ENCODE results near the gene PIAS4. TPM values are rescaled to one million over a fixed set of nuclear protein-coding genes. Genes with fewer than 3 reads are reported as not detected.

Gene PIAS4
- total and polyA plus RNA-seq, 2 of the 13 experiments (the other 11 are each of a cell fraction or from before 2014, with no cell fraction given): 9.0 to 20.1 TPM

GRCh38 chr19:4057931-4058692 lies 50.6 kb downstream of the PIAS4 start (continued):
- peak; percentile 94 for TF ChIP-seq CEBPB (IDR thresholded peaks at IDR 0.05; ENCODE audit: borderline replicate concordance, low read depth, low read length)
- TF ChIP-seq GABPA (IDR thresholded peaks at IDR 0.05; ENCODE audit: low read depth, low read length): no peak
- TF ChIP-seq GABPA (CRISPR knock-in tag; IDR thresholded peaks at IDR 0.05; ENCODE audit: low read depth): peak; percentile 30
- no peak for TF ChIP-seq ZNF30 (CRISPR knock-in tag; IDR thresholded peaks at IDR 0.05)
- no peak for TF ChIP-seq IRF2 (CRISPR knock-in tag; IDR thresholded peaks at IDR 0.05)
- TF ChIP-seq ZFYVE20 (CRISPR knock-in tag; IDR thresholded peaks at IDR 0.05; ENCODE audit: borderline replicate concordance, low read depth): no peak
- TF ChIP-seq ZNF282 (IDR thresholded peaks at IDR 0.05; ENCODE audit: partially characterized antibody): no peak
- TF ChIP-seq ESRRA (CRISPR knock-in tag; IDR thresholded peaks at IDR 0.05; ENCODE audit: low read depth): no peak; the same call in 1 of the 2 replicates
- no peak for TF ChIP-seq MIER2 (CRISPR knock-in tag; IDR thresholded peaks at IDR 0.05)
- peak; percentile 41 for TF ChIP-seq ASH2L (IDR thresholded peaks at IDR 0.05; ENCODE audit: insufficient read length, low read depth, low read length)
- no peak for TF ChIP-seq NFYB (CRISPR knock-in tag; IDR thresholded peaks at IDR 0.05)
- TF ChIP-seq RFXANK (CRISPR knock-in tag; IDR thresholded peaks at IDR 0.05): no peak
- TF ChIP-seq ZNF703 (CRISPR knock-in tag; IDR thresholded peaks at IDR 0.05; ENCODE audit: borderline replicate concordance): no peak
- no peak for TF ChIP-seq PLRG1 (conservative IDR thresholded peaks at IDR 0.05)
- TF ChIP-seq MAFG (CRISPR knock-in tag; IDR thresholded peaks at IDR 0.05): no peak
- peak; percentile 23; the same call in 1 of the 2 replicates for TF ChIP-seq IKZF5 (CRISPR knock-in tag; IDR thresholded peaks at IDR 0.05)
- TF ChIP-seq BRD4 (CRISPR knock-in tag; IDR thresholded peaks at IDR 0.05): peak; percentile 76; the same call in 1 of the 2 replicates
- TF ChIP-seq RELA (CRISPR knock-in tag; IDR thresholded peaks at IDR 0.05): no peak
- peak; percentile 88 for TF ChIP-seq RXRA (CRISPR knock-in tag; IDR thresholded peaks at IDR 0.05)
- peak; percentile 77; the same call in 1 of the 2 replicates for TF ChIP-seq THRA (CRISPR knock-in tag; IDR thresholded peaks at IDR 0.05; ENCODE audit: borderline replicate concordance)
- TF ChIP-seq SRF (IDR thresholded peaks at IDR 0.05; ENCODE audit: low read depth, low read length): no peak
- TF ChIP-seq ZNF33B (CRISPR knock-in tag; IDR thresholded peaks at IDR 0.05): no peak
- no peak for TF ChIP-seq NBN (conservative IDR thresholded peaks at IDR 0.05)
- TF ChIP-seq ZNF142 (CRISPR knock-in tag; IDR thresholded peaks at IDR 0.05): no peak
- TF ChIP-seq GTF2F1 (IDR thresholded peaks at IDR 0.05; ENCODE audit: low read length): no peak

All from HepG2 (cell line).